T1000 (cell line): Measurements from ENCODE around the gene RHCE.
"Not testable (repeated sequence)": the region's sequence is repeated elsewhere in the genome, so short reads cannot be mapped to it uniquely, and the experiment has no call there.

Experiments
- DNase-seq: peaks from one replicate; lab custom pipeline; 2025; ENCODE audit warnings: mixed read lengths; lab: John Stamatoyannopoulos, UW

The RHCE gene

GRCh38 chr1:25432749-25433388 is 12.2 kb upstream of the RHCE start:
- DNase-seq: no peak

GRCh38 chr1:25431955-25432719 is 11.5 kb upstream of the RHCE start:
- no peak for DNase-seq

- no peak for DNase-seq
Observed at GRCh38 chr1:25430967-25431881, 10.6 kb upstream of the RHCE start.

- DNase-seq: peak; percentile 95
Observed at GRCh38 chr1:25430073-25430966, 9.7 kb upstream of the RHCE start, which contains the start of gene MACO1. Gene MACO1 (plus strand): TSS chr1:25430897. CDS start chr1:25431099, 202 bp downstream.

GRCh38 chr1:25428475-25429166 is 8.0 kb upstream of the RHCE start:
- DNase-seq: no peak

- no peak for DNase-seq
Observed at GRCh38 chr1:25427696-25428095, 7.1 kb upstream of the RHCE start.

- DNase-seq: no peak
Observed at GRCh38 chr1:25425098-25426085, 4.8 kb upstream of the RHCE start.

- DNase-seq: not testable (repeated sequence)
Observed at GRCh38 chr1:25423206-25423605, 2.6 kb upstream of the RHCE start.

- not testable (repeated sequence) for DNase-seq
Observed at GRCh38 chr1:25419339-25419738, 1.3 kb downstream of the RHCE start.

- DNase-seq: not testable (repeated sequence)
Observed at GRCh38 chr1:25417280-25417679, 3.3 kb downstream of the RHCE start.

- not testable (repeated sequence) for DNase-seq
Observed at GRCh38 chr1:25414578-25414977, 6.0 kb downstream of the RHCE start.

GRCh38 chr1:25414157-25414556 is 6.5 kb downstream of the RHCE start:
- DNase-seq: not testable (repeated sequence)

GRCh38 chr1:25412872-25413623 is 7.6 kb downstream of the RHCE start:
- DNase-seq: not testable (repeated sequence)

- not testable (repeated sequence) for DNase-seq
Observed at GRCh38 chr1:25409641-25410427, 10.8 kb downstream of the RHCE start.

GRCh38 chr1:25405731-25406305 is 14.8 kb downstream of the RHCE start:
- not testable (repeated sequence) for DNase-seq

GRCh38 chr1:25402947-25403803 is 17.4 kb downstream of the RHCE start:
- DNase-seq: not testable (repeated sequence)
